Fibroblast of the aortic adventitia (primary cell): ENCODE results near the gene PNRC2. TPM values are rescaled to one million over a fixed set of nuclear protein-coding genes. Genes with fewer than 3 reads are reported as not detected.
A peak's percentile ranks its signal among the peaks of the same experiment; 100 is the strongest.

ENCODE experiments used
- DNase-seq: peaks from one replicate; pipeline ENCODE4 v3.0.0-alpha.2; 2010; ENCODE audit warnings: low read depth
- H3K4me3 ChIP-seq: 2 replicates; pipeline ENCODE4 v1.5.1; 2011; ENCODE audit warnings: low read depth, mild to moderate bottlenecking, control low read depth, low read length, moderate library complexity
- CTCF ChIP-seq: IDR thresholded peaks from 2 replicates; pipeline ENCODE4 v1.5.1; 2011; ENCODE audit warnings: mild to moderate bottlenecking, low read length, control low read depth, inconsistent platforms; ENCODE audit not compliant: insufficient read depth
- total RNA-seq: library from RNA; depleted of rRNA; stranded (reverse); fragments of >200 nt; gene quantifications from 2 replicates; pipeline ENCODE4 v1.2.3, GENCODE V29; 2012; ENCODE audit warnings: low replicate concordance

Gene PNRC2
- total RNA-seq, 1 donor, result 133 TPM

- TF ChIP-seq CTCF, result no peak
- no peak for DNase-seq
- H3K4me3 ChIP-seq, result no peak overlapping the region
Observed at GRCh38 chr1:23995431-23995837, 35.8 kb downstream of the PNRC2 start.

- no peak for TF ChIP-seq CTCF
Observed at GRCh38 chr1:23996700-23997229, 37.1 kb downstream of the PNRC2 start.

GRCh38 chr1:23997812-23998211 is 38.2 kb downstream of the PNRC2 start:
- no peak for TF ChIP-seq CTCF
- DNase-seq, result no peak
- no peak overlapping the region for H3K4me3 ChIP-seq

More at GRCh38 chr1:23996700-23997229, 37.1 kb downstream of the PNRC2 start:
- no peak overlapping the region for H3K4me3 ChIP-seq
- no peak for DNase-seq

GRCh38 chr1:23999156-23999671 is 39.6 kb downstream of the PNRC2 start:
- DNase-seq, result no peak
- no peak for TF ChIP-seq CTCF
- H3K4me3 ChIP-seq, result no peak overlapping the region

- DNase-seq, result no peak
- H3K4me3 ChIP-seq, result no peak overlapping the region
- no peak for TF ChIP-seq CTCF
Observed at GRCh38 chr1:24002695-24003094, 43.1 kb downstream of the PNRC2 start.

GRCh38 chr1:24003331-24003972 is 43.8 kb downstream of the PNRC2 start:
- peak; percentile 84 for DNase-seq
- no peak overlapping the region for H3K4me3 ChIP-seq

More at GRCh38 chr1:24003331-24003972, 43.8 kb downstream of the PNRC2 start:
- TF ChIP-seq CTCF, result no peak
